Measurements from ENCODE around the gene LMF2.

LMF2 gene

DNA sequence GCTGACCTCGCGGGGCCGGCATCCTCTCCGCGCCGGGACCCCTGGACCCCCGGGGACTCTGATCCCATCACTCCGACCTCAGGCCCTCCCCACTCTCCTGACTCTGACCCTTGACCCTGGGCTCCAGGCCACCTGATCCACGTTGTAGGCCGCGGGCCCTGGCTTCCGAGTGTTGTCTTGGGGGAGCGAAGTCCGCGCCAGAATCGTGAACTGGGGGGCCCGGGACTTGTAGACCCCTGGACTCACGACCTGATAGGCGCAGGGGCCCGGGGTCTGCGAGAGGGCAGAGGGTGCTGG, 23.0 kb upstream of the LMF2 start:
- no peak for DNase-seq (ENCODE audit: low spot score)
- Histone ChIP-seq H3K27me3 (ENCODE audit: insufficient read depth, poor library complexity, severe bottlenecking) (no peaks in the 10 kb centered on the region), H3K4me3 (ENCODE audit: severe bottlenecking) (peak overlapping the region; percentile 67), H3K9me3 (ENCODE audit: severe bottlenecking) (no peaks in the 10 kb centered on the region), H3K27ac (ENCODE audit: poor library complexity, severe bottlenecking) (peak overlapping the region; percentile 81), H3K4me1 (ENCODE audit: insufficient read depth, poor library complexity, severe bottlenecking) (no peaks in the 10 kb centered on the region), H3K36me3 (ENCODE audit: low read depth) (no peaks in the 10 kb centered on the region)
- ATAC-seq (ENCODE audit: low read depth) = no peak
- TF ChIP-seq, protein P1, sequence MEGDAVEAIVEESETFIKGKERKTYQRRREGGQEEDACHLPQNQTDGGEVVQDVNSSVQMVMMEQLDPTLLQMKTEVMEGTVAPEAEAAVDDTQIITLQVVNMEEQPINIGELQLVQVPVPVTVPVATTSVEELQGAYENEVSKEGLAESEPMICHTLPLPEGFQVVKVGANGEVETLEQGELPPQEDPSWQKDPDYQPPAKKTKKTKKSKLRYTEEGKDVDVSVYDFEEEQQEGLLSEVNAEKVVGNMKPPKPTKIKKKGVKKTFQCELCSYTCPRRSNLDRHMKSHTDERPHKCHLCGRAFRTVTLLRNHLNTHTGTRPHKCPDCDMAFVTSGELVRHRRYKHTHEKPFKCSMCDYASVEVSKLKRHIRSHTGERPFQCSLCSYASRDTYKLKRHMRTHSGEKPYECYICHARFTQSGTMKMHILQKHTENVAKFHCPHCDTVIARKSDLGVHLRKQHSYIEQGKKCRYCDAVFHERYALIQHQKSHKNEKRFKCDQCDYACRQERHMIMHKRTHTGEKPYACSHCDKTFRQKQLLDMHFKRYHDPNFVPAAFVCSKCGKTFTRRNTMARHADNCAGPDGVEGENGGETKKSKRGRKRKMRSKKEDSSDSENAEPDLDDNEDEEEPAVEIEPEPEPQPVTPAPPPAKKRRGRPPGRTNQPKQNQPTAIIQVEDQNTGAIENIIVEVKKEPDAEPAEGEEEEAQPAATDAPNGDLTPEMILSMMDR (IDR thresholded peaks at IDR 0.05; ENCODE audit: poor library complexity, severe bottlenecking) = no peak

DNA sequence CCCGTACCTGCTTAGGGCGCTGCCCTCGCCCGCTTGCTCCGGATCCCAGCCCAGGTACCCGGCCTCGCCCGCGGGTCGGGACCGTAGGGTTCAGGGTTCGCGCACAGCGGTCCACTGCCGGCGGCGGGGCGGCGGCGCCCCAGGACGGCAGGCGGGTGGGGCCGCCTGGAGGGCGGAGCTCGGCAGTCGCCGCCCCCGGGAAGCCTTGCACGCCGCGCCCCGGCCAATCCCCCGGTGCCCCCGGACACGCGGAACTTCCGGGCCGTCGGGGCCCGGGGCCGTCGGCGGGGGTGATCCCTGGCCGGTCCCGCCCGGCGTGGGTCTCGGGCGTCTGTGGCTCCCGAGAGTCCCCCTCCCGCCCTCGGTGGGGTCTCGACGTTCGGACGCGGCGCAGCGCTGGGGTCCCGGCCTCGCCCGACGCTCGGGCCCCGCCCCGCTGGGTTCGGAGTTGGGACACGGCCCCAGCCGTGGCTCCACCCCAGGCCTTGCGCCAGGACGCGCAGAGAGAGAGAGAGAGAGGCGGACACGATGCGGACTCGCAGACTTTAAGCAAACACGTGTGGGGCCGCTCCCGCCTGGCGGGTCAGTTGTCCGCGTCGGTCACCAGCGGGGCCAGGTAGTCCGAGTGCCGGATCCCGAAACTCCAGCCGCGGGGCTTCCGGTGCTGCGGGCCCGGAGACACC, 22.5 kb upstream of the LMF2 start, which contains the start of gene TYMP:
TYMP (minus strand) TSS at position 116 of the 683 bp plus-strand sequence. CDS start 303 bp downstream, outside the sequence.
- DNase-seq (ENCODE audit: low spot score) = peak; percentile 83
- Histone ChIP-seq H3K27ac (ENCODE audit: poor library complexity, severe bottlenecking) (peak within 1 kb of the TSS; percentile 81), H3K27me3 (ENCODE audit: insufficient read depth, poor library complexity, severe bottlenecking) (no peaks in the 10 kb centered on the region), H3K4me1 (ENCODE audit: insufficient read depth, poor library complexity, severe bottlenecking) (no peaks in the 10 kb centered on the region), H3K36me3 (ENCODE audit: low read depth) (no peaks in the 10 kb centered on the region), H3K9me3 (ENCODE audit: severe bottlenecking) (no peaks in the 10 kb centered on the region), H3K4me3 (ENCODE audit: severe bottlenecking) (peak within 1 kb of the TSS; percentile 67)
- TF ChIP-seq, protein P1 (IDR thresholded peaks at IDR 0.05; ENCODE audit: poor library complexity, severe bottlenecking) = no peak
- ATAC-seq (ENCODE audit: low read depth) = peak; percentile 35

DNA sequence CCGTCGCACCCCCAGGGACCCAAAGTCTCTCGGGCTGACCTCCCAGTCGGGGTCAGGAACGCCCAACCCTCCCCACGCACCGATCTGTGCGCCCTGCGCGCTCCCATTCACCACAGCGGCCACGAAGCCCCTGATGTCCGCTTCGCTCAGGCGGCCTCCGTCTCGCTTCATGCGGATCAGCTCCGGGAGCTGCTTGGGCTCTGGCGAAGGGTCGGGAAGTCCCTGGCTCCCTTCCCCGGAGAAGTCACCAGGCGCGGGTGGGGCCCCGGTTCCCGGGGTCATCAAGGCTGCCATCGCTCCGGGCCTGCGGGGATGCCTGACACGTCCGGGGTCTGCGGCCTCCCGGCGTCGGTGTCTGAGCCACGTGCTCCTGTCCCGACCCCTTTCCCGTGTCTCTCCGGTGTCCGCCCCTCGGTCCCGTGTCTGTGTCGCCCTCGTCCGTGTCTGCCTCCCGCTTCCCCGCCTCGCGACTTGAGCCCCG, 22.0 kb upstream of the LMF2 start:
- TF ChIP-seq, protein P1 (IDR thresholded peaks at IDR 0.05; ENCODE audit: poor library complexity, severe bottlenecking) = no peak
- DNase-seq (ENCODE audit: low spot score) (peak; percentile 72), ATAC-seq (ENCODE audit: low read depth) (no peak)
- Histone ChIP-seq H3K4me3 (ENCODE audit: severe bottlenecking) (peak overlapping the region; percentile 67), H3K36me3 (ENCODE audit: low read depth) (no peaks in the 10 kb centered on the region), H3K27ac (ENCODE audit: poor library complexity, severe bottlenecking) (peak overlapping the region; percentile 81), H3K4me1 (ENCODE audit: insufficient read depth, poor library complexity, severe bottlenecking) (no peaks in the 10 kb centered on the region), H3K27me3 (ENCODE audit: insufficient read depth, poor library complexity, severe bottlenecking) (no peaks in the 10 kb centered on the region), H3K9me3 (ENCODE audit: severe bottlenecking) (no peaks in the 10 kb centered on the region)

DNA sequence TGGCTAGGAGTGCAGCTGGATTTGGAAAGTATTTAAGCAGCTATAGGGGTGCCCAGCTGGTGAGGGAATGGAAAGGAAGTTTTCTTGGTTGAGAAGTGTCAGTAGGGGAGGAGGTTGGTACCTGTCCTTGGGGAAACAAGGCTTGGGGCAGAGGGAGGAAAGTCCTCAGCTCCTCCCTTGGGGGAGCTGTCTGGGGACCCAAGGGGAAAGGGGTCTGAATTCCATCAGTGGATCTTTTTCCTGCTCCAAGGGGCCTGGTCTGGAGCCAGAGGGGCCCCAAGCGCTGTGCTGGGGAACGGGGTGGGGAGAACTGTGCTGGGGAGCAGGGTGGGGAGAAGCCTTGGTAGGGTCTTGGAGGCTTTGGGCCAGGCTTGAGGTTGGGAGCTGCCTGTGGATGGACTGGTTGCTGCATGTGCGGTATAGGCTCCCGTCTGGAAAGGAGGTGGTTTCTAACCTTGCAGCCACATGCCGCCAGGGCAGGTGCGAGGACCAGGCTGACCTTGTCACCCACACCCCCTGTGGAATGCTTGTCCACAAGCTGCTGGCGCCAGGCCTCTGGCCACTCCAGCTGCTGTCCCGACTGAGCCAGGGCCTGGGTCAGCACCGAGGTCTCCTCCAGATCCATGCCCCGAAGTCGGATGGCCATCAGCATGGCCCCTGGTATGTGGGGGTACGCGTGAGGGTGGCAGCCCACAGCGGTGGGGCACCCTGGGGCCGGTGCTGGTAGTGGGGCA, 21.3 kb upstream of the LMF2 start:
- DNase-seq (ENCODE audit: low spot score) = no peak
- peak overlapping the region; percentile 67 for H3K4me3 ChIP-seq (ENCODE audit: severe bottlenecking)

More for the DNA sequence above, 21.3 kb upstream of the LMF2 start:
- H3K36me3 ChIP-seq (ENCODE audit: low read depth) = no peaks in the 10 kb centered on the region
- H3K27ac ChIP-seq (ENCODE audit: poor library complexity, severe bottlenecking) = peak overlapping the region; percentile 81
- ATAC-seq (ENCODE audit: low read depth) = no peak
- no peaks in the 10 kb centered on the region for H3K4me1 ChIP-seq (ENCODE audit: insufficient read depth, poor library complexity, severe bottlenecking)
- H3K27me3 ChIP-seq (ENCODE audit: insufficient read depth, poor library complexity, severe bottlenecking) = no peaks in the 10 kb centered on the region
- TF ChIP-seq, protein P1 (IDR thresholded peaks at IDR 0.05; ENCODE audit: poor library complexity, severe bottlenecking) = no peak
- H3K9me3 ChIP-seq (ENCODE audit: severe bottlenecking) = no peaks in the 10 kb centered on the region
